Fibroblast of peridontal ligament (primary cell): ENCODE data around the gene NAA20.
"Not testable (repeated sequence)": the region's sequence is repeated elsewhere in the genome, so short reads cannot be mapped to it uniquely, and the experiment has no call there.

Source experiments
- DNase-seq: peaks from one replicate; pipeline ENCODE4 v3.0.0-alpha.2; 2010; ENCODE audit errors: extremely low read depth

NAA20 gene

GRCh38 chr20:19991308-19991707, 25.9 kb upstream of the NAA20 start:
- no peak for DNase-seq

DNA sequence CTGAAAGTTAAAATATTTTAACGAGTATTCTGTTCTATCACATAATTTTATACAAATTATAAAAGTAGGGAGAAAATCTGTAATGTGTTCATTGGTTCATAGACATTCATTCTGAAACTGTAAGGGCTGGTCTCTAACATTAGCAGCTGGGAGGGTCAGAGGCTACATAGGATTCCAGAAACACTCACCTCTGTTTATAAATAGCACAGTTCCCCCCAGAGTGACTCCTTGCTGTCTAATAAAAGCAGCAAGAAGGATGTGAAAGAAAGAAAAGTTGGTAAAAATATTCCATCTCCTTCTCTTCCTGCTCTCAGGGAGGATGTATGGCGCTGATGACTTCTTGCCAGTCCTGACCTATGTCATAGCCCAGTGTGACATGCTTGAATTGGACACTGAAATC, 25.3 kb upstream of the NAA20 start:
- DNase-seq = no peak

DNA sequence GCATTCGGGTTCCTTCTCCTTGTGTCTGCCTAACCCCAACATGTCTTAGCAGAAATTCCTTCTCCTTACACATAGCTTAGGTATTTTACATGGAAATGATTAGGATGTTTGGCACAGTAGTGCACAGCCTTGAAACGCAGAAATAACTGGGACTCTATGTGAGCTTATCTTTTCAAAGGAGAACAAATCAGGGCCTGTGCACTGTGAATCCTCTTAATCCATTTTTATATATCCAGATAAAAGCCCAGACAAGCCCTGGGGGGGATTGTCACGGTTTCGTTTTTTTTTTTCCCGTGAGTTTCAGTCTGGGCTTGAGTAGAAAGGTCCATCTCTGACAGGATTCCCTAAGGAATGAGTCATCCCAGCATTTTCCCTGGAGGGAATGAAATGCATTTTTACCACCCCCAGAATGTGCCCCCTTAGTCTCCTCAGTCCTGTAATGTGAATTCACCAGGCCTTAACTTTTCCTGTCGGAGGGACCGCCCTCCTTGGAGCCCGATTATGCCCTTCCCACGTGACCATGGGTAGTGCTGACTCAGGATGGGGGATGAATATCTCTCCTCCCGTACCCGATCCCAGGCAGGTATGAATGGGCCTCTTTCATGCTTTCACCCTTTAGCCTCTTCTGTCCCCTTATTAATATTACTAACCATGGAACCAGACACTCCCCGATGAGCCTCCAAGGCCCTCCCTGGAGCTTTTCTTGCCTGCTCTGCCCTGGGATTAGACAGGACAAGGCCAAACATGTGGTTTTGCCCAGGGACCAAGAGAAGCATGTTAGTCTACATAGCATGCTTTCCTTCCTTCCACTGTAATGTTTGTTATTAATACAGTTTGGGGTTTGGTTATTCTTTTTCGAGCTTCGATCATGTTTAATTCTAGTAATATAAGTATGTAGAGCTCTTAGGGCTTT, 23.9 kb upstream of the NAA20 start:
- peak; percentile 92 for DNase-seq

- DNase-seq = peak; percentile 82
These were observed 23.0 kb upstream of the NAA20 start for GRCh38 chr20:19993958-19994669.

DNA sequence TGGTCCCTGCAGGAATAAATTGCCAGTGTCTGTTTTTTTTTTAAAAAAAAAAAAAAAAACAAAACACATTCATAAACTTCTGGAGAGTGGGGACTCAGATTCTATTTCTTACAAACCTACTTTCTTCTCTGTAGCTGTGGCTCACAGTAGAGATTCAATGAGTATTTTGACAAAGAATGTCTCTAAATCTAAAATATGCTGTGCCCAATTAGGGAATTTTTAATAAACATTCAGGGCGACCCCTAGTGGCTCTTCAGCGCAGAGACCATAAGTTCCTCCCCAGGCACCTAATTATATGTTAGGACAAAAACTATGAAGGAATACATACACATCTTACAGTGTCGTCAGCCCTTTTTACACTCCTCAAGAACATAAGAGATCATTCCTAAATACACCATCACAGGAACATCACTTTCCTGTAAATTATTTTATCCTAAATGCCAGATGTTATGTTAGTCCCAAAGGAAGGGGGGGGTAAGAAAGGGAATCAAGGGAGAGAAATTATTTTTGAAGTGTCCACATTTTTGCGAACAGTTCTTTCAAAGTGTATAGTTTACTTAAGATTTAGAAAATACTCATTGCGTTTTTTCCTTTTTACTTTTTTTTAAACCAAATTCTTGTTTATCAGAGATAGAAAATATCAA, 21.8 kb upstream of the NAA20 start:
- peak; percentile 85 for DNase-seq

GRCh38 chr20:19996222-19996621, 20.9 kb upstream of the NAA20 start:
- DNase-seq = no peak

DNA sequence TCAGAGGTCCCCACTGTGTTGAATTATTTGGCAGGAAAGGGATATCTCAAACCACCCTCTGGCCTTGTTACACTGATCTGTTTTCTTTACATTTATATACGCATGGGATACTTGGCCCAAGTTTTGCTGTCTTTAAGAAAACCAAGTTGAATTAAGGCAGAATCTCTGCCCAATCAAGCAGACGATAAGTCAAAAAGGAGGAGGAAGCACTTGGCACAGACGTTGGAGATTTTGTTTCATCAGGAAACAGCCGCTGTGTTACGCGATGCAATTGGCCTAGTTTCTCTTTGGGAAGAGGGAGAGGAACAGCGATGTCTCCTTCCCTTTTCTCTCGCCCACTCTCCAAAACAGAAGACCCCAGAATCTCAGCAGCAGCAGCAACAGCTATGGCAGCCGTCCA, 20.2 kb upstream of the NAA20 start:
- DNase-seq = no peak

- DNase-seq = no peak
These were observed 18.0 kb upstream of the NAA20 start for GRCh38 chr20:19998990-19999705.

DNA sequence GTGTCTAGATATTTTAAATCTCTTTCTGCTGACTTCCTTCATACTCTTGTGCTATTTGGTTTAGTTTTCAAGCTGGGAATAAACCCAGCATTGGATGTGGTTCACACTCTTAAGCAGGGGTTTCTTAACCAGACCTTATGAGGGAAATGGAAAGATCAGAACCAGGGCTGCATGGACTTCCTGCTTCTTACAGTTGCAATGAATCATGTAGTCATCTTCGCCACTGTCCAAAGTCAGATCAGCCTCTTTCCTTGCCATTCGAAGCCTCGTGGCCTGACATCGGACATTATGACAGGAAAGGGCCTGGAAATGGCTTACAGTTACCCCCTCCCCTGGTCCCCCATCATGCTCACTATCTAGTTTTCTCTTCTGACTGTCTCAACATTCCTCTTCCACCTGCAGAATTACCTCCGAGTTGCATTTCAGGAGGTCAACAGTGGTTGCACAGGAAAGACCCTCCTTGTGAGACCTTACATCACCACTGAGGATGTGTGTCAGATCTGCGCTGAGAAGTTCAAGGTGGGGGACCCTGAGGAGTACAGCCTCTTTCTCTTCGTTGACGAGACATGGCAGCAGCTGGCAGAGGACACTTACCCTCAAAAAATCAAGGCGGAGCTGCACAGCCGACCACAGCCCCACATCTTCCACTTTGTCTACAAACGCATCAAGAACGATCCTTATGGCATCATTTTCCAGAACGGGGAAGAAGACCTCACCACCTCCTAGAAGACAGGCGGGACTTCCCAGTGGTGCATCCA, 16.8 kb upstream of the NAA20 start:
- DNase-seq = no peak

DNA sequence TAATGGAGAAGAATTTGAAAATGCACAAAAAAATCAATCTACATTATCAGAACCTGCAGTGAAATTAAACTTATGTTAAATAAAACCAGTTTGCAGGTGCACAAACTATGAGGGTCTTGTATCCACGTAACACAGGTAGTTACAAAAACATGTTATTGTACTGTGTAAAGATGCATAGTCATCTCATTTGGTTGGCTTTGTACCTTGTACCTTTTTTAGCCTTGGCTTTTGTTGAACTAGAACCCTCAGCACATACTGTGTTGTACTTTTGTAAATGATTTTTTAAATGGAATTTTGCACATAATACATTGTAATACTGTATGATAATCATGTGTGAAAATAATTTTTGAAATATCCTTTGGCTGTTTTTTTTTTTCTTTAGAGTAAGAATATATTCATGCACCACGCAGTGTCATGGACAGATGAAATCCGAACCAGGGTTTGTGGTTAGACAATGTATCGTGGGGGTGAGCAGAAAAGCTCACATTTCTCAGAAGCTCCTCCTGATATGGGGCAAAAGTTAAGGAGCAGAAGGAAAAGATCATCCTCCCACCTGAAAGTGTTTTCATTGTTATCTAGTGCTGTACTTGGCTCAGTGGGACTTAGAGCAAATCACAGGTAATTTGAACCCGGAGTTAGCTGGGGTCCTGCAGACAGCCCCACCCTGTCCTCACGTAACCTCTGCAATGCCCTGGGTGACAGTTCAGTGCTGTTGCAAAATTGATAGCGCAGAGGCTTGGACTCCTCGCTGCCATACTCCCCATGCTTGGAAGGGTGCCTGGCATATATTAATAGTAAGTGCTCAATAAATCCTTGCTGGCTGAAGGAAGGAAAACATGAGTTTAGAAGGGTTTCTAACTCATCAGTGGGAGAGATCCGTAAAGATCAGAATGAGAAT, 14.8 kb upstream of the NAA20 start:
- DNase-seq = no peak

- DNase-seq = peak; percentile 34
These were observed 13.9 kb upstream of the NAA20 start for GRCh38 chr20:20003031-20003954.

DNA sequence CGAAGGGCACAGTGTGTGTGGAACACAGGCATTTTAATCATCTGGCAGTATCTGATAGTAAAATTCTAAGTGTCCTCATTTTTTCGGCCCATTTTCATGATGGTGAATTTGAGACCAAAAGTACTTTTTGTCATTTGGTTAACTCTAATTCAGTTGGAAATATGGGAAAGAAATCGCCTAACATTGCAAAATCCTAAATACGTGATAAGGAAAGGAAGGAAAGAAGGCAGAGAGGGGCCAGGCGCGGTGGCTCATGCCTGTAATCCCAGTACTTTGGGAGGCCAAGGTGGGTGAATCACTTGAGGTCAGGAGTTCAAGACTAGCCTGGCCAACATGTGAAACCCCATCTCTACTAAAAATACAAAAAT, 13.2 kb upstream of the NAA20 start:
- not testable (repeated sequence) for DNase-seq

DNA sequence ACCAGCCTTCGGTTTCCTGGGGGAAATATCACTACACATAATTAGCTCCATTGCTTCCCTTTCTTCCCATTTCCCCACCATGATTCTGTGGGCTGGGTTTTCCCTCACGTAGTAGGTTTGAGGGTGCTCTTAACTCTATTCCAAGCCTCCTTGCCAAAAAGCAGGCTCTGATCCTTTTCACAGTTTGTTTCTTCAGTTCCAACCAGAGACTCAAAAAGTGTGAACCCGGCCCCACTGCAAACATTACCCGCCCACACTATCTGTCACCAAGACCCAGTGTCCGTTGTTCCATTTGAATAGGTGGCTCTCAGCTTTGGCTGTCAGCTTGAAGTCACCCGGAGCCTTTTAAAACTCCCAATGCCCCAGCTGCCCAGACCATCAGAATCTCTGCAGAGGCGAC, 11.8 kb upstream of the NAA20 start:
- DNase-seq = no peak

- no peak for DNase-seq
These were observed 7.3 kb upstream of the NAA20 start for GRCh38 chr20:20009784-20010253.

- peak; percentile 86 for DNase-seq
These were observed 6.3 kb upstream of the NAA20 start for GRCh38 chr20:20010639-20011500.

DNA sequence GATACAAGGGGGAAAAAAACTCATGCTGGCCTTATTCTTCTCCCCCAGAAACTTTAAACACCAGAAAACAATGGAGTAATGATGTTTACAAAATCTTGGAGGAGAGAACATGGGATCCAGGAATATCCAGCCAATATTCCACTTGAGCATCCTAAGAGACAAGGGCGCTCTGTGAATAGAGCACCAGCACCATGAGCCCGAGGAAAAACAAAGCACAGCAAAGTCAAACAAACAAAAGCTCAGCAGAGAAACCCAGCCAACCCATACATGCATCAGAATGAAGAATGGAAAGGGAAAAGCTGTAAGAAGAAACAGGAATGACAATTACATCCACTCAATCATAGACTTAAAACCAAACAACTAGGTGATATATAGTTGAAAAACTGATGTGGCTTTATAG, 4.6 kb upstream of the NAA20 start:
- DNase-seq = no peak

GRCh38 chr20:20014659-20015058, 2.5 kb upstream of the NAA20 start:
- no peak for DNase-seq

GRCh38 chr20:20017844-20018185, 653 bp downstream of the NAA20 start:
- DNase-seq = no peak
